ENCODE data around the gene MTUS2.

The MTUS2 gene

GRCh38 chr13:29046588-29046987 is 226.4 kb downstream of the MTUS2 start:
- DNase-seq, result no peak

GRCh38 chr13:29049524-29049923 is 229.4 kb downstream of the MTUS2 start:
- no peak for DNase-seq

GRCh38 chr13:29050719-29051118 is 230.6 kb downstream of the MTUS2 start:
- DNase-seq, result no peak

- no peak for DNase-seq
Measured at GRCh38 chr13:29059800-29060199, 239.7 kb downstream of the MTUS2 start.

GRCh38 chr13:29065142-29065541 is 245.0 kb downstream of the MTUS2 start:
- no peak for DNase-seq

- no peak for DNase-seq
Measured at GRCh38 chr13:29067306-29067945, 247.3 kb downstream of the MTUS2 start.

- DNase-seq, result no peak
Measured at GRCh38 chr13:29073755-29074154, 253.6 kb downstream of the MTUS2 start.

- no peak for DNase-seq
Measured at GRCh38 chr13:29077051-29077813, 257.1 kb downstream of the MTUS2 start.

GRCh38 chr13:29081036-29081435 is 260.9 kb downstream of the MTUS2 start:
- DNase-seq, result no peak

- DNase-seq, result no peak
Measured at GRCh38 chr13:29081697-29082440, 261.7 kb downstream of the MTUS2 start.

- DNase-seq, result no peak
Measured at GRCh38 chr13:29099781-29100406, 279.8 kb downstream of the MTUS2 start.

GRCh38 chr13:29100758-29101157 is 280.6 kb downstream of the MTUS2 start:
- DNase-seq, result no peak

- DNase-seq, result no peak
Measured at GRCh38 chr13:29101409-29101808, 281.3 kb downstream of the MTUS2 start.

GRCh38 chr13:29101905-29102304 is 281.8 kb downstream of the MTUS2 start:
- DNase-seq, result no peak

- no peak for DNase-seq
Measured at GRCh38 chr13:29103065-29103800, 283.1 kb downstream of the MTUS2 start.

- no peak for DNase-seq
Measured at GRCh38 chr13:29104461-29104860, 284.3 kb downstream of the MTUS2 start.

GRCh38 chr13:29105779-29106178 is 285.6 kb downstream of the MTUS2 start:
- DNase-seq, result no peak

- no peak for DNase-seq
Measured at GRCh38 chr13:29106651-29107050, 286.5 kb downstream of the MTUS2 start.

GRCh38 chr13:29108068-29108786 is 288.1 kb downstream of the MTUS2 start:
- no peak for DNase-seq

- no peak for DNase-seq
Measured at GRCh38 chr13:29109987-29110386, 289.8 kb downstream of the MTUS2 start.

GRCh38 chr13:29111446-29111845 is 291.3 kb downstream of the MTUS2 start:
- no peak for DNase-seq

GRCh38 chr13:29115842-29116241 is 295.7 kb downstream of the MTUS2 start:
- DNase-seq, result no peak

All from NCI-H1048 (cell line).